Neural progenitor cell (in vitro differentiated cells): ENCODE results near the gene B4GALT5. TPM values are rescaled to one million over a fixed set of nuclear protein-coding genes. Genes with fewer than 3 reads are reported as not detected.

Source experiments
- DNase-seq: peaks from one replicate; pipeline ENCODE4 v3.0.0-alpha.2; 2016; ENCODE audit warnings: low spot score
- H2AFZ ChIP-seq: fragments of 200-600 bp; sonication (generic); replicated peaks from 2 replicates; pipeline ENCODE4 v1.6.1; 2016; ENCODE audit warnings: antibody characterized with exemption
- H3F3A ChIP-seq: fragments of 200-600 bp; sonication (generic); 2 replicates; pipeline ENCODE4 v1.6.1; 2016; ENCODE audit warnings: antibody characterized with exemption, low read depth
- H3K27ac ChIP-seq: fragments of 200-600 bp; sonication (generic); 2 replicates; pipeline ENCODE4 v1.5.1; 2016; ENCODE audit warnings: mild to moderate bottlenecking
- H3K27me3 ChIP-seq: fragments of 200-600 bp; sonication (generic); 2 replicates; pipeline ENCODE4 v1.6.1; 2016; ENCODE audit warnings: mild to moderate bottlenecking, moderate library complexity
- H3K36me3 ChIP-seq: fragments of 200-600 bp; sonication (generic); 2 replicates; pipeline ENCODE4 v1.5.1; 2016
- H3K4me1 ChIP-seq: fragments of 200-600 bp; sonication (generic); 2 replicates; pipeline ENCODE4 v1.6.1; 2016; ENCODE audit warnings: mixed run types
- H3K4me2 ChIP-seq: fragments of 200-600 bp; sonication (generic); 2 replicates; pipeline ENCODE4 v1.6.1; 2016
- H3K4me3 ChIP-seq: fragments of 200-600 bp; sonication (generic); 2 replicates; pipeline ENCODE4 v1.5.1; 2016
- H3K79me2 ChIP-seq: fragments of 200-600 bp; sonication (generic); 2 replicates; pipeline ENCODE4 v1.6.1; 2016; ENCODE audit warnings: low read depth
- H3K9ac ChIP-seq: fragments of 200-600 bp; sonication (generic); 2 replicates; pipeline ENCODE4 v1.6.1; 2016
- H3K9me3 ChIP-seq: fragments of 200-600 bp; sonication (generic); 2 replicates; pipeline ENCODE4 v1.5.1; 2016; ENCODE audit warnings: low read depth
- H4K20me1 ChIP-seq: fragments of 200-600 bp; sonication (generic); 2 replicates; pipeline ENCODE4 v1.6.1; 2016; ENCODE audit warnings: low read depth
- H3K27ac Mint-ChIP-seq: 3 replicates; pipeline ENCODE4 v1.8.0; 2021; ENCODE audit warnings: mixed read lengths
- H3K27me3 Mint-ChIP-seq: 2 replicates; pipeline ENCODE4 v1.8.0; 2022; ENCODE audit warnings: low read depth, mild to moderate bottlenecking, inconsistent platforms, moderate library complexity, mixed read lengths; ENCODE audit not compliant: insufficient read depth
- H3K36me3 Mint-ChIP-seq: 3 replicates; pipeline ENCODE4 v1.8.0; 2021; ENCODE audit warnings: mixed read lengths
- H3K4me1 Mint-ChIP-seq: 3 replicates; pipeline ENCODE4 v1.8.0; 2021; ENCODE audit warnings: mixed read lengths
- H3K4me3 Mint-ChIP-seq: 3 replicates; pipeline ENCODE4 v1.8.0; 2021; ENCODE audit warnings: mild to moderate bottlenecking, moderate library complexity, mixed read lengths
- H3K9me3 Mint-ChIP-seq: 3 replicates; pipeline ENCODE4 v1.8.0; 2020; ENCODE audit warnings: mixed read lengths
- CTCF ChIP-seq: fragments of 200-600 bp; sonication (generic); IDR thresholded peaks from 2 replicates; pipeline ENCODE4 v1.5.1; 2017; ENCODE audit warnings: antibody characterized with exemption, mild to moderate bottlenecking
- EZH2 ChIP-seq: fragments of 200-600 bp; sonication (generic); IDR thresholded peaks from 2 replicates; pipeline ENCODE4 v1.6.1; 2017; ENCODE audit warnings: antibody characterized with exemption, mild to moderate bottlenecking, moderate library complexity
- EZH2phosphoT487 ChIP-seq: fragments of 200-600 bp; sonication (generic); IDR thresholded peaks from 2 replicates; pipeline ENCODE4 v1.6.1; 2017; ENCODE audit warnings: antibody characterized with exemption
- total RNA-seq: library from RNA; depleted of rRNA; stranded (reverse); fragments of >200 nt; gene quantifications from 2 replicates; pipeline ENCODE4 v1.2.3, GENCODE V29; 2015; ENCODE audit warnings: low replicate concordance

The B4GALT5 gene
- total RNA-seq, 1 donor from 2014 or later: 60.1 TPM

GRCh38 chr20:49599746-49600113 lies 113.9 kb downstream of the B4GALT5 start:
- Histone ChIP-seq H3F3A (no peaks in the 10 kb centered on the region), H2AFZ (no peak overlapping the region), H3K79me2 (no peaks in the 10 kb centered on the region), H3K27me3 (no peaks in the 10 kb centered on the region), H3K9me3 (no peaks in the 10 kb centered on the region), H3K27ac (no peak overlapping the region), H3K36me3 (no peaks in the 10 kb centered on the region), H3K4me1 (no peaks in the 10 kb centered on the region), H3K9ac (no peak overlapping the region), H3K4me3 (no peak overlapping the region), H3K4me2 (no peak overlapping the region), H4K20me1 (no peaks in the 10 kb centered on the region)
- Mint-ChIP-seq H3K4me3 (no peak overlapping the region), H3K36me3 (no peaks in the 10 kb centered on the region), H3K27ac (peak overlapping the region; percentile 64), H3K4me1 (peaks cover 9% of the 10 kb centered on the region), H3K9me3 (no peaks in the 10 kb centered on the region), H3K27me3 (peaks cover 11% of the 10 kb centered on the region)
- no peak for DNase-seq
- TF ChIP-seq CTCF: no peak
- TF ChIP-seq EZH2phosphoT487: no peak
- TF ChIP-seq EZH2: no peak

GRCh38 chr20:49597825-49598395 lies 115.8 kb downstream of the B4GALT5 start:
- TF ChIP-seq CTCF (no peak), EZH2phosphoT487 (no peak), EZH2 (no peak)
- DNase-seq: no peak
- Histone ChIP-seq H3K4me2 (no peak overlapping the region), H3K36me3 (no peaks in the 10 kb centered on the region), H3K9ac (no peak overlapping the region), H3K79me2 (no peaks in the 10 kb centered on the region), H3K4me3 (no peak overlapping the region), H3K4me1 (peaks cover 7% of the 10 kb centered on the region), H4K20me1 (no peaks in the 10 kb centered on the region), H3F3A (peaks cover 10% of the 10 kb centered on the region), H3K27me3 (no peaks in the 10 kb centered on the region), H3K27ac (no peak overlapping the region), H3K9me3 (no peaks in the 10 kb centered on the region), H2AFZ (no peak overlapping the region)
- Mint-ChIP-seq H3K36me3 (no peaks in the 10 kb centered on the region), H3K4me3 (no peak overlapping the region), H3K4me1 (peaks cover 22% of the 10 kb centered on the region), H3K9me3 (no peaks in the 10 kb centered on the region), H3K27ac (no peak overlapping the region), H3K27me3 (peaks cover 14% of the 10 kb centered on the region)

- no peak overlapping the region for H3K27ac ChIP-seq
Observed at GRCh38 chr20:49595811-49596561, 117.7 kb downstream of the B4GALT5 start.

More at GRCh38 chr20:49595811-49596561, 117.7 kb downstream of the B4GALT5 start:
- Histone ChIP-seq H3K4me2 (no peak overlapping the region), H4K20me1 (no peaks in the 10 kb centered on the region), H3K4me1 (peaks cover 7% of the 10 kb centered on the region), H2AFZ (no peak overlapping the region), H3K79me2 (no peaks in the 10 kb centered on the region), H3K36me3 (no peaks in the 10 kb centered on the region), H3F3A (peaks cover 10% of the 10 kb centered on the region), H3K4me3 (no peak overlapping the region), H3K9me3 (no peaks in the 10 kb centered on the region), H3K27me3 (no peaks in the 10 kb centered on the region), H3K9ac (no peak overlapping the region)
- Mint-ChIP-seq H3K36me3 (no peaks in the 10 kb centered on the region), H3K4me3 (no peak overlapping the region), H3K27me3 (peaks cover 15% of the 10 kb centered on the region), H3K9me3 (no peaks in the 10 kb centered on the region), H3K27ac (peak overlapping the region; percentile 60), H3K4me1 (peaks cover 24% of the 10 kb centered on the region)
- TF ChIP-seq EZH2phosphoT487 (no peak), EZH2 (no peak), CTCF (no peak)
- DNase-seq: no peak
